HCT116 (cell line): ENCODE results near the gene DRGX. TPM values are rescaled to one million over a fixed set of nuclear protein-coding genes. Genes with fewer than 3 reads are reported as not detected.
A peak's percentile ranks its signal among the peaks of the same experiment; 100 is the strongest.

Experiments used
- ATAC-seq: fragments of 200-7000 bp; cut with Tn5 transposase; 2 replicates; pipeline ENCODE4 v1.9.1; 2020; ENCODE audit warnings: mild to moderate bottlenecking, moderate library complexity
- BruUV-seq: library from RNA; stranded (reverse); fragments of 400-500 nt; replicated peaks from 2 replicates; lab custom pipeline; 2021; lab: Mats Ljungman, UMichigan
- CTCF ChIA-PET: fragments of 300-600 bp; sonication (Branson Sonifier 250); formaldehyde crosslinking; loops from one replicate; lab custom pipeline; 2021; ENCODE audit warnings: antibody characterized with exemption; lab: Charles Lee
- POLR2A ChIA-PET: fragments of 300-600, 350-600 bp; sonication (Branson Sonifier 250); formaldehyde crosslinking; loops from one replicate; lab custom pipeline; 2021; ENCODE audit warnings: antibody characterized with exemption; lab: Charles Lee
- RAD21 ChIA-PET, 2 experiments: fragments of 300-600 bp; sonication (Branson Sonifier 250); formaldehyde crosslinking; loops; one replicate each; lab custom pipeline; 2023; ENCODE audit warnings: low total read pairs in 2 of 2; ENCODE audit not compliant: uncharacterized antibody in 2 of 2, unreplicated experiment in 2 of 2, low non-redundant PET in 1 of 2; lab: Charles Lee
- DNase-seq: peaks from one replicate; pipeline ENCODE4 v3.0.0-alpha.2; 2010; ENCODE audit warnings: low read depth, low spot score
- H2AFZ ChIP-seq: fragments of 200-600 bp; shearing (Covaris generic), sonication (generic); 2 replicates; pipeline ENCODE4 v1.6.1; 2017; ENCODE audit warnings: low read depth, mixed run types, mixed read lengths, antibody characterized with exemption, low read length; ENCODE audit not compliant: poor library complexity, severe bottlenecking
- H3K27ac ChIP-seq: 2 replicates; pipeline ENCODE4 v1.5.1; 2012; ENCODE audit warnings: low read depth, low read length
- H3K27me3 ChIP-seq: fragments of 200-600 bp; sonication (generic); 2 replicates; pipeline ENCODE4 v1.6.1; 2016; ENCODE audit warnings: mixed run types, low read length, mixed read lengths; ENCODE audit not compliant: insufficient read depth
- H3K36me3 ChIP-seq, 2 experiments: fragments of 200-500 bp in 1 of 2; fragments of 200-600 bp in 1 of 2; sonication (Bioruptor generic) in 1 of 2; sonication (generic) in 1 of 2; 2 replicates each; pipeline versions ENCODE4 v1.5.1 to v1.6.1; 2014 to 2016; ENCODE audit warnings: low read length in 2 of 2, inconsistent platforms in 1 of 2, mixed read lengths in 1 of 2, mixed run types in 1 of 2; ENCODE audit not compliant: insufficient read depth in 2 of 2, control insufficient read depth in 1 of 2
- H3K4me1 ChIP-seq, 2 experiments: fragments of 200-600 bp in 1 of 2; sonication (generic) in 1 of 2; 2 replicates each; pipeline versions ENCODE4 v1.5.1 to v1.6.1; 2012 to 2017; ENCODE audit warnings: low read length in 2 of 2, inconsistent platforms in 1 of 2, mild to moderate bottlenecking in 1 of 2, mixed read lengths in 1 of 2, mixed run types in 1 of 2, moderate library complexity in 1 of 2; ENCODE audit not compliant: insufficient read depth in 2 of 2, control insufficient read depth in 1 of 2
- H3K4me2 ChIP-seq: fragments of 200-600 bp; sonication (generic); 2 replicates; pipeline ENCODE4 v1.6.1; 2017; ENCODE audit warnings: mixed run types, low read length, mixed read lengths
- H3K4me3 ChIP-seq, 2 experiments: fragments of 200-600 bp in 1 of 2; sonication (generic) in 1 of 2; replicated peaks in 1 of 2; 2 replicates each; pipeline ENCODE4 v1.5.1; 2011 to 2016; ENCODE audit warnings: low read length in 2 of 2, control low read depth in 1 of 2, low read depth in 1 of 2, mild to moderate bottlenecking in 1 of 2, mixed read lengths in 1 of 2, mixed run types in 1 of 2
- H3K79me2 ChIP-seq: fragments of 200-600 bp; sonication (generic); 2 replicates; pipeline ENCODE4 v1.6.1; 2017; ENCODE audit warnings: mild to moderate bottlenecking, mixed run types, low read length, moderate library complexity, mixed read lengths; ENCODE audit not compliant: insufficient read depth
- H3K9ac ChIP-seq: fragments of 200-600 bp; sonication (generic); 2 replicates; pipeline ENCODE4 v1.6.1; 2016; ENCODE audit warnings: low read length, mixed read lengths
- H3K9me2 ChIP-seq: fragments of 200-600 bp; sonication (generic), shearing (Covaris generic); 2 replicates; pipeline ENCODE4 v1.6.1; 2017; ENCODE audit warnings: mixed run types, mild to moderate bottlenecking, moderate library complexity; ENCODE audit not compliant: insufficient read depth
- H3K9me3 ChIP-seq, 2 experiments: fragments of 200-500 bp in 1 of 2; fragments of 200-600 bp in 1 of 2; sonication (Bioruptor generic) in 1 of 2; sonication (generic) in 1 of 2; 2 replicates each; pipeline ENCODE4 v1.6.1; 2014 to 2017; ENCODE audit warnings: low read length in 2 of 2, mixed read lengths in 2 of 2, inconsistent platforms in 1 of 2, low read depth in 1 of 2, mild to moderate bottlenecking in 1 of 2, mixed run types in 1 of 2, moderate library complexity in 1 of 2; ENCODE audit not compliant: control insufficient read depth in 1 of 2, insufficient read depth in 1 of 2
- H4K20me1 ChIP-seq: fragments of 200-600 bp; sonication (generic), shearing (Covaris generic); 2 replicates; pipeline ENCODE4 v1.6.1; 2017; ENCODE audit warnings: mixed run types, mild to moderate bottlenecking, moderate library complexity; ENCODE audit not compliant: insufficient read depth
- CBX3 ChIP-seq: IDR thresholded peaks from 2 replicates; pipeline ENCODE4 v1.6.1; 2012; ENCODE audit warnings: low read depth
- EZH2 ChIP-seq: fragments of 200-600 bp; sonication (generic); IDR thresholded peaks from 2 replicates; pipeline ENCODE4 v1.6.1; 2017; ENCODE audit warnings: antibody characterized with exemption, mixed run types
- REST ChIP-seq: IDR thresholded peaks from 2 replicates; pipeline ENCODE4 v1.6.1; 2012; ENCODE audit warnings: low read depth
- SIN3A ChIP-seq: IDR thresholded peaks from 2 replicates; pipeline ENCODE4 v1.6.1; 2012; ENCODE audit warnings: low read depth
- TCF7L2 ChIP-seq: IDR thresholded peaks from 2 replicates; pipeline ENCODE4 v1.7.0; 2011; ENCODE audit warnings: borderline replicate concordance, inconsistent platforms; ENCODE audit not compliant: insufficient read depth, insufficient read length; ENCODE audit errors: extremely low read depth
- YY1 ChIP-seq: IDR thresholded peaks from 2 replicates; pipeline ENCODE4 v1.6.1; 2011; ENCODE audit warnings: low read length, low read depth, moderate library complexity, mild to moderate bottlenecking; ENCODE audit not compliant: insufficient replicate concordance; ENCODE audit errors: extremely low read depth
- intact Hi-C: fragments of 100-400 bp; cut with micrococcal nuclease; formaldehyde crosslinking; loops from 2 replicates; pipeline ENCODE4 v1.10.0; 2022
- total RNA-seq: library from RNA; stranded (reverse); gene quantifications from one replicate; pipeline ENCODE4 v1.2.1, GENCODE V29; 2021; ENCODE audit not compliant: unreplicated experiment
- TF ChIP-seq, protein P1 (sequence below): IDR thresholded peaks from 2 replicates; pipeline ENCODE4 v1.6.1; 2011; ENCODE audit warnings: mild to moderate bottlenecking, low read length, moderate library complexity; ENCODE audit not compliant: insufficient replicate concordance; ENCODE audit errors: extremely low read depth

The DRGX gene
- total RNA-seq, 1 experiment from 2014 or later: not detected

- Histone ChIP-seq H3K27ac (no peak overlapping the region), H3K4me2 (no peak overlapping the region), H3K4me3 (no peak overlapping the region), H3K9ac (no peak overlapping the region), H3K79me2 (no peaks in the 10 kb centered on the region), H3K9me3 (no peaks in the 10 kb centered on the region), H4K20me1 (no peaks in the 10 kb centered on the region), H3K36me3 (no peaks in the 10 kb centered on the region), H3K9me2 (no peaks in the 10 kb centered on the region), H3K4me1 (peaks cover 0 to 5% of the 10 kb centered on the region in 2 experiments; a peak in 2 of 4 replicates), H3K27me3 (0 out of 2 replicates have a peak, but pooled peaks cover 11% of the 10 kb centered on the region), H2AFZ (no peak overlapping the region)
- RAD21 ChIA-PET: no interaction called here
- BruUV-seq: no TSS peak
- intact Hi-C loops: no loop called here
- DNase-seq: no peak
- POLR2A ChIA-PET: no interaction called here
- CTCF ChIA-PET: no interaction called here
- TF ChIP-seq REST: peak; percentile 42
- TF ChIP-seq TCF7L2: no peak
- TF ChIP-seq SIN3A: no peak
- no peak for TF ChIP-seq YY1
- peak; percentile 49; the same call in 1 of the 2 replicates for ATAC-seq
These were observed 28.3 kb downstream of the DRGX start for GRCh38 chr10:49367600-49367999.

DNA sequence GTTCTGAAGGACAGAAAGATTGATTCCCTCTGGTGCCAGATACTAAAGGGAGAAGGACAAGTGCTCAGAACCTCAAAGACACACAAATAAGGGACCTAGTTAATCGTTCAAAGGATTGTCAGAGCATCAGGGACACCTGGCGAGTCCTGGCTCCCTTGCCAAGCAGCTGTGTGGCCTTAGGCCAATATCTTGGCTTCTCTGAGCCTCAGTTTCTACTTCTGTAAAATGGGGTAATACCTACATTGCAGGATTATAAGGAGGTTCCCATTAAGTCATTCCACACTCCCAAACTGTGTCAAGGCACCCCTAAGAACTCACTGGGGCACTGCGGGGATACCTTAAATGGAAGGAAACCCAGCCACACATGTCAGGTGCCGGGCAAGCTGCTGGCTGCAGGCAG, 29.4 kb downstream of the DRGX start:
- POLR2A ChIA-PET: no interaction called here
- BruUV-seq: no TSS peak
- intact Hi-C loops: no loop called here
- 0 out of 2 replicates have a peak, but pooled peaks cover 8% of the 10 kb centered on the region for H3K27me3 ChIP-seq
- no peaks in the 10 kb centered on the region for H3K9me3 ChIP-seq
- H2AFZ ChIP-seq: no peak overlapping the region
- H3K9me2 ChIP-seq: no peaks in the 10 kb centered on the region
- no peak for DNase-seq
- H3K79me2 ChIP-seq: no peaks in the 10 kb centered on the region
- no peak overlapping the region for H3K9ac ChIP-seq
- TF ChIP-seq EZH2: no peak
- TF ChIP-seq, protein P1, sequence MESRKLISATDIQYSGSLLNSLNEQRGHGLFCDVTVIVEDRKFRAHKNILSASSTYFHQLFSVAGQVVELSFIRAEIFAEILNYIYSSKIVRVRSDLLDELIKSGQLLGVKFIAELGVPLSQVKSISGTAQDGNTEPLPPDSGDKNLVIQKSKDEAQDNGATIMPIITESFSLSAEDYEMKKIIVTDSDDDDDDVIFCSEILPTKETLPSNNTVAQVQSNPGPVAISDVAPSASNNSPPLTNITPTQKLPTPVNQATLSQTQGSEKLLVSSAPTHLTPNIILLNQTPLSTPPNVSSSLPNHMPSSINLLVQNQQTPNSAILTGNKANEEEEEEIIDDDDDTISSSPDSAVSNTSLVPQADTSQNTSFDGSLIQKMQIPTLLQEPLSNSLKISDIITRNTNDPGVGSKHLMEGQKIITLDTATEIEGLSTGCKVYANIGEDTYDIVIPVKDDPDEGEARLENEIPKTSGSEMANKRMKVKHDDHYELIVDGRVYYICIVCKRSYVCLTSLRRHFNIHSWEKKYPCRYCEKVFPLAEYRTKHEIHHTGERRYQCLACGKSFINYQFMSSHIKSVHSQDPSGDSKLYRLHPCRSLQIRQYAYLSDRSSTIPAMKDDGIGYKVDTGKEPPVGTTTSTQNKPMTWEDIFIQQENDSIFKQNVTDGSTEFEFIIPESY: no peak
- TF ChIP-seq CBX3: no peak
- TF ChIP-seq, all 23 proteins: peak for 0
- ChIA-PET CTCF (no interaction called here), RAD21 (no interaction called here)
- no peaks in the 10 kb centered on the region for H4K20me1 ChIP-seq
- H3K4me3 ChIP-seq: no peak overlapping the region
- H3K27ac ChIP-seq: no peak overlapping the region
- no peak for ATAC-seq
- H3K36me3 ChIP-seq: no peaks in the 10 kb centered on the region
- no peak overlapping the region for H3K4me2 ChIP-seq
- peaks cover 0 to 5% of the 10 kb centered on the region in 2 experiments; a peak in 2 of 4 replicates for H3K4me1 ChIP-seq
